Ramos (cell line): ENCODE measurements around the gene BRCA1.
"Not testable (repeated sequence)": the region's sequence is repeated elsewhere in the genome, so short reads cannot be mapped to it uniquely, and the experiment has no call there.

ENCODE experiments used
- in situ Hi-C: fragments of 300-500 bp; cut with MboI; formaldehyde crosslinking; loops from one replicate; pipeline ENCODE4 v1.14.3; 2022; ENCODE audit warnings: low sequenced_read_pairs; ENCODE audit not compliant: unreplicated experiment

Gene BRCA1

DNA sequence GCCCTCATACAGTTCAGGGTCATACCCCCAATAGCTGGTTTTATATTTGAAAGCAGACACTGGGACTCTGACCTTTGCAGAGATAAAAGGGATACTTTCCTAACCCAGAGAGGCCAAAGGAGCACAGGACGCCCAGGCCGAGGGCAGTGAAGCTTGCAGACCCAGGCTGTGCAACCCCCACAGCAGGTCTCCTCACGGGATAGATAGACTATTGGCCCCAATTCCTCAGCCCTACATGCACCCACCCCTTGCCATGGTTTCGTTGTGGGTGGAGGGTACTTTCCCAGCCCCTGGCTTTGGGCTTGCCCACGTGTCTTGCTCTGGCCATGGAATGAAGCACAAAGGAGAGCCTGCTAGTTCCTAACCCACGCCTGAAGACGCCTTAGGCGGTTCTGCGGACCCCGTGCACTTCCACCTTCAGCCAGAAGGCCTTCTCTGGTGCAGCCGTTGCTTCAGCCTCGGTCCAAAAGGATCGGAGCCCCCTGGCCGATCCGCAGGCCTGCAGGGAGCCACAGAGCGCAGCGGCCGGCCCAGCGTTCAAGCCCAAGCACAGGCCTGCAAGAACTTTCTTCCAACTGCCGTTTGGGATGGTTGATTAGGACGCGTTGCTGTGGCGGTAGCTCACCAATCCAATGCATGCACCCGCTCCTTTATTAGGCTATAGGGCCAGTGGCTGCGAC lies 9.8 kb upstream of the BRCA1 start:
- in situ Hi-C loops, result no loop called here

DNA sequence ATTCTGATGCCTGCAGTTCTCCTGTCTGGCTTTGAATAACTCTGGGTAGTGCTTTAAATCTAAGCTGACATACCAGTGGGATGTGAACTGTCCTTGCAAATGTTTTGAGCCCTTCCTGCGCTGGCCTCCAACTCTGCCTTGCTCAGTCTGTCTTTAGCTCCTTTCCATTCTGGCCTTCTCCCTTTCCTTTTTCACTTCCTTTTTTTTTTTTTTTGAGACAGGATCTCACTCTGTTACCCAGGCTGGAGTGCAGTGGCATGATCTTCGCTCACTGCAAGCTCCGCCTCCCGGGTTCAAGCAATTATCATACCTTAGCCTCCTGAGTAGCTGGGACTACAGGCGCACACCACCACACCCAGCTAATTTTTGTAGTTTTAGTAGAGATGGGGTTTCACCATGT lies 8.3 kb upstream of the BRCA1 start:
- in situ Hi-C loops, result not testable (repeated sequence)

DNA sequence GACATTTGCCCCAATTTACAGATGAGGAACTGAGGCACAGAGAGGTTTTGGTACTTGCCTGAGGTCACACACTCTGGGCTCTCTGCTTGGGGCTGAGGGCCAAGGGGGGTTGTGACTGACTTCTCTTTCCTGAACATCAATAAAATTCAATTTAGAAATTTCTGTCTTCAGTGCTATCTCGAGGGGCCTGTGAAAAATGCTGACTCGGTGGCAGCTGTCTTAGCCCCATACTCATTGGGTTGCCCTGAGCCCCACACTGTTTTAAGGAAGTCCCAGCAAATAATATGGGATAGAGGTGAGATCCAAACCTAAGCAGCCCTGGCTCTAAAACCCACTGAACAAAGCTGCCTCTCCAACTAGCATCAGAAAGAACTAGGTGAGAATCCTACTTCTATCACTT lies 7.0 kb upstream of the BRCA1 start:
- in situ Hi-C loops, result no loop called here

DNA sequence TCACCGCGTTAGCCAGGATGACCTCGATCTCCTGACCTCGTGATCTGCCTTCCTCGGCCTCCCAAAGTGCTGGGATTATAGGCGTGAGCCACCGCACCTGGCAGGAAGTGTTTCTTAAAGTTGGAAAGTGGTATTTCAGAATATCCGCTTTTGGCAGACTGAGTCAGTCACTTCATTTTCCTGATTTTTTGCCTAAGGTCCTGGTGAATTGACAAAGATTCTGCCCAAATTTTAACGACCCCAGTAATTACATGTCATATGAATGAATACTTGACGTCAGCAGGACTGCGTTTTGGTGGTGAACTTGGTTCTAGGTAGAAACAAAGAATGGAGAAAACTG lies 4.5 kb upstream of the BRCA1 start:
- in situ Hi-C loops, result no loop called here

DNA sequence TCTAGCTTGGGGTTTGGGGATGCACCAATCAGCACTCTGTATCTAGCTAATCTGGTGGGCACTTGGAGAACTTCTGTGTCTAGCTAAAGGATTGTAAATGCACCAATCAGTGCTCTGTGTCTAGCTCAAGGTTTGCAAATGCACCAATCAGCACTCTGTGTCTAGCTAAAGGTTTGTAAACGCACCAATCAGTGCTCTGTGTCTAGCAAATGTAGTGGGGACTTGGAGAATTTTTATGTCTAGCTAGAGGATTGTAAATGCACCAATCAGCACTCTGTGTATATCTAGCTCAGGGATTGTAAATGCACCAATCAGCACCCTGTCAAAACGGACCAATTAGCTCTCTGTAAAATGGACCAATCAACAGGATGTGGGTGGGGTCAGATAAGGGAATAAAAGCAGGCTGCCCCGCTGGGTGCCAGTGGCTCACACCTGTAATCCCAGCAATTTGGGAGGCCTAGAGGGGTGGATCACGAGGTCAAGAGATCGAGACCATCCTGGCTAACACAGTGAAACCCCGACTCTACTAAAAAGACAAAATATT lies 2.2 kb upstream of the BRCA1 start:
- in situ Hi-C loops, result not testable (repeated sequence)

- in situ Hi-C loops, result no loop called here
These were observed 1.7 kb upstream of the BRCA1 start for GRCh38 chr17:43126911-43127290.

DNA sequence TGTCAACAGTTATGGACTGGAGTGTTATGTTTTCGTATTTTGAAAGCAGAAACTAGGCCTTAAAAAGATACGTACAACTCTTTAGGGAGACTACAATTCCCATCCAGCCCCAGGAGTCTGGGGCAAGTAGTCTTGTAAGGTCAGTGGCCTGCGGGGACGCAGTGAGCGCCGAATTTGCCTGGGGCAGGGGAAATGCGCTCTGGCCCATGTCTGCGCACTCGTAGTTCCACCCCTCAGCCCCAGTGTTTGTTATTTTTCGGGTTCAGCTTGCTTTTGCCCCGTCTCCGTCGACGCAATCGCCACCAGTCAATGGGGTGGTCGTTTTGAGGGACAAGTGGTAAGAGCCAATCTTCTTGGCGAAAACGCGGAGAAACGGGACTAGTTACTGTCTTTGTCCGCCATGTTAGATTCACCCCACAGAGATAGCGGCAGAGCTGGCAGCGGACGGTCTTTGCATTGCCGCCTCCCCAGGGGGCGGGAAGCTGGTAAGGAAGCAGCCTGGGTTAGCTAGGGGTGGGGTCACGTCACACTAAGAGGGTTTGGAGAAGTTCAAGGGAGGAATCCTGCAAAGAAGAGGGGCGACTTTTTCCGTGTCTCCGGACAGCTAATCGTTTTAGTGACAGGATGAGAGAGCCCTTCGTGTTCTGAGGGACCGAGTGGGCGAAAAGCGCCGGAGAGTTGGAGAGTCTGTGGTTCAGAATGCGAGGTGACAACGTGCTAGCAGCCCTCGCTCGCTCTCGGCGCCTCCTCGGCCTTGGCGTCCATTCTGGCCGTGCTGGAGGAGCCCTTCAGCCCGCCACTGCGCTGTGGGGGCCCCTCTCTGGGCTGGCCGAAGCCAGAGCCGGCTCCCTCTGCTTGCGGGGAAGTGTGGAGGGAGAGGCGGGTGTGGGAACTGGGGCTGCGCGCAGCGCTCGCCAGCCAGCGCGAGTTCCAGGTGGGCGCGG lies 1.1 kb upstream of the BRCA1 start:
- in situ Hi-C loops, result no loop called here

- in situ Hi-C loops, result no loop called here
These were observed 6.2 kb downstream of the BRCA1 start for GRCh38 chr17:43118679-43119615.

DNA sequence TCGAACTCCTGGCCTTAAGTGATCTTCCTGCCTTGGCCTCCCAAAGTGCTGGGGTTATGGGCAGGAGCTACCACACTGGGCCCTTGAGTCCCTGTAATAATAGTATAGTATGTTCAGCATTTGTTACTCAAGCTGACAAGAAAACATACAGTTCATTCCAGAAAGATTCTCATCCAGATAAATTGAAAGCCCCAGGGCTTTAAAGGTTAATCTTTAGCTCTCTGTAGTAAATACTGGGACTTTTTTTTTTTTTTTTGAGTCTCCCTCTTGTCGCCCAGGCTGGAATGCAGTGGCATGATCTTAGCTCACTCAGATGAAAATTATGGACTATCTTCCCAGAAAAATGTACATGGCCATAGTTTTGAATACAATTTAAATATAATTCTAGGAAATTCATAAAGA lies 11.0 kb downstream of the BRCA1 start:
- in situ Hi-C loops, result no loop called here

DNA sequence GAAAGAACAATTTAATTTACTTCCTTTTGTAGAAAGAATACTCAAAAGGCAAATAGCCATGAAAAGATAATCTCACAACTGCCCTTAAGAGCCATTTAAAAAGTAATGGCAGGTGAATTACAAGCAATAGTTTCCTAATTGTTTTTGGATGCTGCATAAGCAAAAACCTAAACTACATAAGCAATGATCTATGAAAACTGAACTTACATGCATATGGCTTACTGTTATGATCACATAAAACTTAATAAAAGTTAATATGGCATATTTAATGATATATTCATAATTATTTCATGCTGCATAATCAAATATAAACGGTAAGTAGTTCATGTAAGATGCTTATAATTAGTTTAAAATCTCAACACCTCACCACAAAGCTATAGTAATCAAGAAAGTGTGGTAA lies 18.6 kb downstream of the BRCA1 start:
- in situ Hi-C loops, result no loop called here

DNA sequence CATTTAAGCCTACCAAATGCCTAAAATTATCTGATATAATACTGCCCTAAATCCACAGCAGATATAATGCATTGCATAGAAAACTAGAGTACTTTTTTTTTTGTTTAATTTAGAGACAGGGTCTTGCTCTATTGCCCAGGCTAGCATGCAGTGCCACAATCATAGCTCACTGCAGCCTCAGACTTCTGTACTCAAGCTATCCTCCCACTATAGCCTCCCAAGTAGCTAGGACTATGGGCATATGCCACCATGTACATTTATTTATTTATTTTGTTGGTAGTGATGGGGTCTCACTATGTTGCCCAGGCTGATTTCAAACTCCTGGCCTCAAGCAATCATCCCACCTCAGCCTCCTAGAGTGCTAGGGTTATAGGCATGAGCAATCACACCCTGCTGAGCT lies 20.0 kb downstream of the BRCA1 start:
- in situ Hi-C loops, result no loop called here

GRCh38 chr17:43104665-43105064 lies 20.5 kb downstream of the BRCA1 start:
- in situ Hi-C loops, result no loop called here

GRCh38 chr17:43095364-43095763 lies 29.8 kb downstream of the BRCA1 start:
- in situ Hi-C loops, result not testable (repeated sequence)

GRCh38 chr17:43094129-43094835 lies 30.9 kb downstream of the BRCA1 start:
- in situ Hi-C loops, result no loop called here

DNA sequence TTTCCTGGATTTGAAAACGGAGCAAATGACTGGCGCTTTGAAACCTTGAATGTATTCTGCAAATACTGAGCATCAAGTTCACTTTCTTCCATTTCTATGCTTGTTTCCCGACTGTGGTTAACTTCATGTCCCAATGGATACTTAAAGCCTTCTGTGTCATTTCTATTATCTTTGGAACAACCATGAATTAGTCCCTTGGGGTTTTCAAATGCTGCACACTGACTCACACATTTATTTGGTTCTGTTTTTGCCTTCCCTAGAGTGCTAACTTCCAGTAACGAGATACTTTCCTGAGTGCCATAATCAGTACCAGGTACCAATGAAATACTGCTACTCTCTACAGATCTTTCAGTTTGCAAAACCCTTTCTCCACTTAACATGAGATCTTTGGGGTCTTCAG lies 32.3 kb downstream of the BRCA1 start:
- in situ Hi-C loops, result no loop called here

- in situ Hi-C loops, result no loop called here
These were observed 35.1 kb downstream of the BRCA1 start for GRCh38 chr17:43090022-43090421.

- in situ Hi-C loops, result no loop called here
These were observed 39.7 kb downstream of the BRCA1 start for GRCh38 chr17:43085474-43085873.

GRCh38 chr17:43079641-43080302 lies 45.4 kb downstream of the BRCA1 start:
- in situ Hi-C loops, result no loop called here

DNA sequence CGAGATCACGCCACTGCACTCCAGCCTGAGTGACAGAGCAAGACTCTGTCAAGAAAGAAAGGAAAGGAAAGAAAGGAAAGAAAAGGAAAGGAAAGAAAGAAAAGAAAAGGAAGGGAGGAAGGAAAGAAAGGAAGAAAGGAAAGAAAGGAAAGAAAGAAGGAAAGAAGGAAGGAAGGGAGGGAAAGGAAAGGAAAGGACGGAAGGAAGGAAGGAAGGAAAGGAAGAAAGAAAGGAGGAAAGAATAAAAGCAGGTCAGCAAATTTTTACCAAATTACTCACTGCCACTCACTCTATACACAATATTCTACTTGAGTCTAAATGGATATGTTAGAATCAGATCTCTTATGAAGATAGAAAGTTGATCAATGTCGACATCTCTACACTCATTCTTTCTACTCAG lies 50.3 kb downstream of the BRCA1 start:
- in situ Hi-C loops, result no loop called here
